GM19239 (cell line): ENCODE data around the gene IFNLR1.

Experiments used
- DNase-seq: peaks from one replicate; pipeline ENCODE4 v3.0.0; 2011; ENCODE audit warnings: low spot score; ENCODE audit not compliant: insufficient read length
- FAIRE-seq: peaks from 2 replicates; lab custom pipeline; 2011; peaks lifted over from hg19 to GRCh38; lab: Jason Lieb, UNC

The IFNLR1 gene

DNA sequence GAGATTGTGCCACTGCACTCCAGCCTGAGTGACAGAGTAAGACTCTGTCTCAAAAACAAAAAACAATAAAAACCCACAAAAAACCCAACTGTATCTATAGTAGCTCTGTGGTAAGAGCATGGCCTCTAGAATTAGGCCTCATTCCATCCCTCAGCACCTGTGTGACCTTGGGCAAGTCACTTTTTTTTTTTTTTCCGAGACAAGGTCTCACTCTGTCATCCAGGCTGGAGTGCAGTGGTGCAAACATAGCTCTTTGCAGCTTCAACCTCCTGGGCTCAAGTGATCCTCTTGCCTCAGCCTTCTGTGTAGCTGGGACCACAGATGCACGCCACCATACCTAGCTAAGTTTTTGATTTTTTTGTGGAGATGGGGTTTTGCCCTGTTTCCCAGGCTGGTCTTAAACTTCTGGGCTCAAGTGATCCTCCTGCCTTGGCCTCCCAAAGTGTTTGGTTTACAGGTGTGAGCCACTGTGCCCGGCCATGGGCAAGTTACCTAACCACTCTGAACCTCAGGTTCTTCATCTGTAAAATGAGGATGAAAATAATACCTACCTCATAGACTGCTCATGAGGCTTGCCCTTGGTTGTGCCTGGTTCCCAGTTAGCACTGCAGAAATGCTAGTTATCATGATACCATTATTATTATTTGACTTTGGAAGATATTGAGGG is 59.8 kb downstream of the IFNLR1 start:
- no peak for FAIRE-seq
- no peak for DNase-seq

DNA sequence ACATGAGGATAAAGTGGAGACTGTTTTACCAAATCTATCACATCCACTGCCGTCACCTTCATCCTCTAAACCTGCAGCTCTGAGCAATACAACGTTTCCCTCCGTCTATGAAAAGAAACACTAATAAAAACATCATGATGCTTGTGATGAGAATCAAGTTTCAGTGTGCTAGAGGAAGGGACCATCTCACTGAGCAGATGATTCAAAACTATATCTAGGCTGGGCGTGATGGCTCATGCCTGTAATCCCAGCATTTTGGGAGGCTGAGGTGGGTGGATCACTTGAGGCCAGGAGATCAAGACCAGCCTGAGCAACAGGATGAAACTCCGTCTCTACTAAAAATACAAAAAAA is 60.4 kb downstream of the IFNLR1 start:
- DNase-seq (no peak), FAIRE-seq (no peak)

DNA sequence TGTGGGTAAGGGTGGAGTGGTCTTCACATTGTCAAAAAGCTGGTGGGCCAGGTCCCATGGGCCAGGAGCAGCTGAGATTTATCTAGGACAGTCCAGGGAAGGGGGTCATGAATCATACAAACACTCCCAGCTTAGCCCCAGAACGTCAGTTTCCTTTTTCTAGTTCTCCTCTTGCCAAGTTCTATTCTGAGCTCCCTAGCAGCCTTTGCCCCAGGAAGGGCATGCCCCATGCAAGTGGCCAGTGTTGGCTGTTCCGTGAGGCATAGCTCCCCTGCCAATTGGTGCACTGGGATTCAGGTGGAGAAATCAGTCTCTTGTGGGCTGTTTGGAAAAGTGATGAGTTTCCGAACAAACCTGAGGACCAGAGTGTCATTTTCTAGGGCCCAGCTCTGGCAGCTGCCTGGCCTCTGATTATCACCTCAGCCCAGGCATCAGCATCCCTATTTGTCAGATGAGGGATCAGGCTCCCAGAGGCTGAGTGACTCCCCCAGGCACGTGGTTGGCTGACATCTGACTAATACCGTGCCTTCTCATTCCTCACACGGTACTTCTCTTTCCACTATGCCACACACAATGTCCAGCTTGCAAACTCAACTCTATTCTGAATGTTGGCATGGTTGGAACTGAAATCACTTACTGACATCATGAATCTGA is 60.9 kb downstream of the IFNLR1 start:
- DNase-seq: no peak
- no peak for FAIRE-seq

DNA sequence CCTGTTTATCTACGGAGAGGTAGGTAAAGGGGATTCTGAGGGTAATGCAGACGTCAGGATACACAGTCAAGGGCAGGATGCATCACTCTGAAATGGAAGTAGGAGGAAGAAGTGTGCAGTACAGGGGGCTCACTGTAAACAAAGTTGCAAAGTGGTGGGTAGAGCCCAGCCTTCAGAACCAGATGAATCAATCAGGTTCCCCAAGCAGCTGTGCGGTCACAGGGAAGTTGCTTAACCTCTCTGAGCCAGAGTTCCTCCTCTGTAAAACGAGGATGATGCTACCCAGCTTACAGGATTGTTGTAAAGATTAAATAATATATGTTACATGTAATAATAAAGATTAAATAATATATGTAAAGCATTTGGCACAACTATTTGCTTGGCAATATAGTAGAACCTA is 61.6 kb downstream of the IFNLR1 start:
- FAIRE-seq (no peak), DNase-seq (no peak)

DNA sequence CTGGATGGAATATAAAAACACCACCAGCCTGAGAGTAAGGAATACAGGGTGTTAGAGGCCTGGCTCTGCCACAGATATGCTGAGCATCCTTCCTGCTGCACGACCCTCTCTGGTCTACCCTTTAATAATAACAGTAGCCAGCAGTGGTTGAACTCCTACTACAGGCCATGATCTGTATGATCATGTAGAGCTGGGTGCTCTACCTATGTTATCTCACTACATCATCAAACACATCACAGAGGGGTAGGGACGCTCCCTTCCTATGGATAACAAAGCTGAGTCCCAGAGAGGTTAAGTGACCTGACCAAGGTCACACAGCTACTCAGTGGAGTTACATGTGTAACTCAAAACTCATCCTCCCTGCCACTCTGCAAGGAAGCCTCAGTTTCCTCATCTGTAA is 62.1 kb downstream of the IFNLR1 start:
- no peak for FAIRE-seq

DNA sequence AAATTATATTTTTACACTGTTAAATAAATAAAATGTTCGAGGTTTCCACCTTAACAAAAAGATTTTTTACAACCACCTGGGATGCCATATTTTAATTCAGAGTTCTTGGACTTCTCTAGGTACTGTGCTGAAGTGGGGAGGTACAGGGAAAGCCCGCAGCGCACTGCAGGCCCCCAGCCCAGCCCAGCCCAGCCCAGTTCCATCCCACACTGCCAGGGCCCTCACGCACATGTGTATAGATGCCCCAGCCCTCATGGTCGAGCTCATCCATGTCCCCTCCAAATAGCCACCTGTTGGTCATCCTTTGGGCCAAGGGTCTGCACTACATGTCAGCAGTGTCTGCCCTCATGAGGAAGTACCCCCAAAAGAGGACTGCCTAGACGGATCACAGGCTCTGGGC is 63.5 kb downstream of the IFNLR1 start:
- FAIRE-seq (no peak), DNase-seq (no peak)

More for the DNA sequence above, 62.1 kb downstream of the IFNLR1 start:
- no peak for DNase-seq

DNA sequence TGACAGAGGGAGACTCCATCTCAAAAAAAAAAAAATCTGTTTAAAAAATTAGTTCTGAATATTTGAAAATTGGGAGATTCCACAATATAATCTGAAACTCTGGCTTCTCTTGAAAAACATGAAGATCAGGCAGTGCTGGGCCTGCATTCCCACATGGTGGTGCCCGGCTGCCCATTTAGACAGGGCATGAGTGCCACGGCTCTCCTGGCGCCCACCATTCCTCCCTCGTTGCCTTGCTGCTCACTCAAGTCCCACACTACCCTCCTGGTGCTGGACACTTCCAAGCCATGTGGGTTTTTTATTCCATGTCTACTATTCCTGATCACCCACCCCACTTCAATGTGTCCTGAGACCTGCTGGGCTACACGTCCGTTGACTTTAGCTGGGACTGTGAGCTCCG is 64.3 kb downstream of the IFNLR1 start:
- DNase-seq (no peak), FAIRE-seq (no peak)

DNA sequence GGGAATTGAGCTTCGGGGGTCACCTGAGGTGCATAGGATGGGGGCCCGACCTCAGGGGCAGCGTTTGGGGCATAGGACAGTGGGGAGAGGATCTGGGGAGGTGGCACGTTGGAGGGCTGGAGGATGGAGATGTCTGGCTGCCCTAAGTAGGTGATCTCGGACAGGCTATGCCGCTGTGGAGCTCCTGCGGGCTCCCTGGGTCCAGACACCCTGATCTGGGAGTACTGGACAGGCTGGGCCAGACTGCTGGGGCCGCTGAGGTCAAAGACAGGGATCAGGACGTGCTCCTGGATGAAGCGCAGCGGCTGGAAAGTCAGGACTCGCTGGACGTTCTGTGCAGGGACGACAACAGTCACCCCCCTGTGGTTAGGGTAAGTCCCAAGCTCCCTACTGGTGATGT is 65.7 kb downstream of the IFNLR1 start:
- no peak for FAIRE-seq
- no peak for DNase-seq

DNA sequence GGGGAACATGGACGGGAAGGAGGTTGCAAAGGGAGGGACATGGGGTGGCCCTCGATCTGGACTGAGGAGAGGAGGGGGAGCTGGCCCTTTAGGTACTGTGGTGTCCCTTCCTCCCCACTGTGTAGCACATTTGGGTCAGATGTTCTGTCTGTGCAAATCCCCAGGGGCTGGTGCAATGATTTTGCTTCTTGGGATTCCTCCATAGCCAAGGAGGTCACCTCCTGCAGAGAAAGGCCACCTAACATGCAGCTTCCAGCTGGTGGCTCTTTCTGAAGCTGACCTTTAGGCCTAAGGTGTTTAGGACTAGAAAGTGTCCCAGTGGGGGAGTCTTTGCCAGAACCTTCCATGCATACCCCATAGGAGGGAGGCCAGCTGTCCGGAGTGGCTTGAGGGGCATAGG is 66.1 kb downstream of the IFNLR1 start:
- DNase-seq (no peak), FAIRE-seq (no peak)

DNA sequence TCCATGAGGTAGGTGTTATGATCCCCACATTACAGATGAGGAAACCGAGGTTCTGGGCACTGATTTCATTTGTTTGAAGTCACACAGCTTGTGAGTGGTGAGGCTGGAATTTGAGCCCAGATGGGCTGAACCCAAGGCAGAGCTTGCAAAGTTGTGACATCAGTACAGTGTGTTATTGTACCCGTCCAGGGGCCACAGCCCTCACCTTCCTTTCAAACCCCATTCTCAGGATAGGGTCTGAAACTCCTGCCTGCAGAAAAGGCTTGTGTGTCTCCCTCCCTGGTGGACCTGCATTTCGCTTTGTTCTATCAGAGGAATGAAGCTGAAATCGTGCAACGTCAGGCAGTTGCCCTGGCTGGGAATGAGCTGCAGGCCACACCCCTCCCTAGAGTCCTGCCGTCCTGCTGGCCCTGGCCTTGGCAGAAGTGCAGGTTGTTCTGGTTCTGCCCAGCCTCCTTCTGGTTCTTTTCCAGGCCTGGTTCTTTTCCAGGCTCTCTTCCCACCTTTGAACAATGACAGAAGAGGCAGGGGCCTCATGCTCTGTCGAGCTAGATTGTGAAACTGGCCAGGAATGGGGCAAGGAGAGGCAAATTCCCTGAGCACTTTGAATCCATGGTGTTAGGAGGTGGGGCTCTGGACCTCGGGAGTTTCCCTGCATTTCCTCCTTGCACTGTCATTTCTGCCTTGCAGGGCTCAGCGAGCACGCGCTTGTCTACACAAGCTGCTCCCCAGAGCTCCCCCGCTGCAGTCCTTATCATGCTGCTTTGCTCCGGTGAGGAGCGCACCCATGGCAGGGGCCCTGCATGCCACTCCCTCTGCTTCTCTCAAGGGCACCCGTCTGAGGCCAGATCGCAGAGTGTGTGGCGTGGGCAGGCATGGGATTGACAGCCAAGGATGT is 67.0 kb downstream of the IFNLR1 start:
- FAIRE-seq (no peak), DNase-seq (no peak)

DNA sequence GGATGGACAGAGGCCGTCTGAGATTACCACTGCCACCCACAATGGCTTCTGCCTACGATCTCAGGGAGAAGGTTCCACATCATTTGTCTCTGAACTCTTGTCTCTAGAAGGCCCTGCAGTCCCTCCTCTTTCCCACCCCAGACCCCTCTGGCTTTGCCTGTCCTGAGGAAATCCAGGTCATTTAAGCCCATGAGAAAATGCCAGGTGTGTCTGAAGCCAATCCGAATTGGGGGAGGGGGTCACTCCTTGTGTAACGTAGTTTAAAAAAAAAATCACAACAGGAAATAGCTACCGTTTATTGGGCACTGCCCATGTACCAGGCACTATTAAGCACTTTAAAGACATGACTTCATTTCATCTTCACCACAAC is 67.6 kb downstream of the IFNLR1 start:
- FAIRE-seq: no peak
- no peak for DNase-seq

DNA sequence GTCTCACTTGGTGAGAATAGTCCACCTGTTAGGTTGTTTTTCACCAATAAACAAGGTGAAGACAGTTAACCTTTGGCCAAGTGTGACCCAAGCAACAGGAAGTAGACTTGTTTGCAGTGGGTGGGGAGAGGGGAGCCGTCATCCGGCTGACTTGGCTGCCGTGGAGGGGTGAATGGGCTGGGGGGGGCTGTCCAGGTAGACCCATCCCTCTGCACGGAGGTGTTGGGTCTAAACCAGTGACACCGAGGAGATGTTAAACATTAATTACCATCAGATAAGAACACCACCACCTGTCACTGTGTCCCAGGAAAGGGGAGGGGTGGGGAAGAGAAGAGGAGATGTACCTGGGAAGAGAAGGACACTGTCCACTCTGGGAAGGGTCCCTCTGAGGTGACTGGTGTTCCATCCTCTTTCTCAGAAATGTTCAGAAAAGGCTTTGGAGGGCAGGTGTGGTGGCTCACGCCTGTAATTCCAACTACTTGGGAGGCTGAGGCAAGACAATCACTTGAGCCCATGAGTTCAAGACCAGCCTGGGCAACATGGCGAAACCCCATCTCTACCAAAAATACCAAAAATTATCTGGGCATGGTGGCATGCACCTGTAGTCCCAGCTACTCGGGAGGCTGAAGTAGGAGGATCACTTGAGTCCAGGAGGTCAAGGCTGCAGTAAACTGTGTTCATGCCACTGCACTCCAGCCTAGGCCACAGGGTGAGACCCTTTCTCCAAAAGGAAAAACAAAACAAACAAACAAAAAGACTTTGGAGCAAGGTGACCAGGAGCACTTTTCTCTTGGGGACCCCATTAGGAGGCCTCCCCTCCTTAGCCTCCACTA is 68.5 kb downstream of the IFNLR1 start:
- DNase-seq (no peak), FAIRE-seq (no peak)

DNA sequence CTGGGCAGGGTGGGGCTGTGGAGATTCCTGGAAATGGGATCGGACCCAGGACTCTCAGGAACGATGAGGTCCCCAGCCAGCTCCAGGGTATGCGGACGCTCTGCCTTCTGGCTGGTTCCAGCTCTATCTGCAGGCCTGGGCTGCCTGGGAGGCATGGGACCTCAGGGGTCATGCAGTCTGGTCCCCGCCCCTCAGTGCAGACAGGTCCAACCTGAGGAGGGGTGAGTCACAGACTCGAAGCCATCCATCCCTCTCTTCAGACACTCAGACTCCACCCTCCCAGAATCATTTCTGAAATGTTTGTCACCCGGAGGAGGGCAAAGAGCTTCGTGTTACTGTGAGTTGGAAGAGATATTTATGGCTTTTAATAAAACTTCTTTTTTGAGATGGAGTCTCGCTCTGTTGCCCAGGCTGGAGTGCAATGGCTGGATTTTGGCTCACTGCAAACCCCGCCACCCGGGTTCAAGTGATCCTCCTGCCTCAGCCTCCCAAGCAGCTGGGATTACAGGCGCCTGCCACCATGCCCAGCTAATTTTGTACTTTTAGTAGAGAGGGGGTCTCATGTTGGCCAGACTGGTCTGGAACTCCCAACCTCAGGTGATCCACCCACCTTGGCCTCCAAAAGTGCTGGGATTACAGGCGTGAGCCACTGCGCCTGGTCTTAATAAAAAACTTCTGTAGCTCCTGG is 69.2 kb downstream of the IFNLR1 start:
- FAIRE-seq: no peak

DNA sequence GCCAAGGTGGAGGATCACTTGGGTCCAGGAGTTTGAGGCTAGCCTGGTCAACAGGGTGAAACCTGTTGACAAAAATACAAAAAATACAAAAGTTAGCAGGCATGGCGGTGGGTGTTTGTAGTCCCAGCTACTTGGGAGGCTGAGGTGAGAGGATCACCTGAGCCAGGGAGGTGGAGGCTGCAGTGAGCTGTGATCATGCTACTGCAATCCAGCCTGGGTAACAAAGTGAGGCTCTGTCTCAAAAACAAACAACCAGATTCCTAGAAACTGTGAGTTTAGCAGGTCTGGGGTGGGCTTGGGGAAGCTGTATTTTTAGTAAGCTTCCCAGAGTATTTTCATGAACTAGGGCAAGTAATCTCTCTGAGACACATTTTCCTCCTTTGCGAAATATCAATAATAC is 70.0 kb downstream of the IFNLR1 start:
- no peak for DNase-seq
- no peak for FAIRE-seq

More for the DNA sequence above, 69.2 kb downstream of the IFNLR1 start:
- no peak for DNase-seq

DNA sequence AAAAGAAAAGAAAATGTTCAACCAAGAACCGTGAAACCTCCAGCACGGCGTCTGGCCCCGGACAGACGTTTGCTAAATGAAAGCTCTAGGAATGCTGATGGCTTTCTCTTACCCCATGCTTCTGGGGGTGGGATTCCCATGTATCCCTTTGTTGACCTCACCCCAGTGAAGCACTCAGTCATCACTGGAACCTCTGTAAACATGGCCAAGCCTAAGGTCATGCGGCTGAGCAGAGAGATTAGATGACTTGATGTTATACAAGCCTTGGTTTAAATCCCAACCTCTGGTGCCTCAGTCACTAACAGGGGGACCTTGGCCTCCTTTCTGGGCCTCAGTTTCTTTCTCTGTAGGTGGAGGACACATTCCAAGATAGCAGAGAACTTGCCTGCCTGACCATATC is 72.3 kb downstream of the IFNLR1 start:
- FAIRE-seq (no peak), DNase-seq (no peak)

DNA sequence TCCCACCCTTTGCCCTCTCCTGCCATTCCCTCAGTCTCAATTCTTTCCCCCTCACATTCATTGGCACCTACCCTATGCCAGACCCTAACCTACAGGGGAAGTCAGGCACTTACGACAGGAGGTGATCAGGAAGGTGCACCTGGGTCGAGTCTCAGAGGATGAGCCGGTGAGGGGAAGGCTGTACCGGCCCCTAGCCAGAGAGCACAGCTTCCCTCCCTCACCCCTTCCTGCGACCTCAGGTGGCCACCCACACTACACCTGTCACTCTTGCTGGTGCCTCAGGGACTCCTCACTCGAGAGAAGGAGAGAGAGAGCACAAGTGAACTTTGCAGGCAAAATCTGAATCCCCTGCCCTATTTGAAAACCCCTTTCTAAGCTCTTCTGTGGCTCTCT is 73.5 kb downstream of the IFNLR1 start:
- DNase-seq: no peak
- no peak for FAIRE-seq

DNA sequence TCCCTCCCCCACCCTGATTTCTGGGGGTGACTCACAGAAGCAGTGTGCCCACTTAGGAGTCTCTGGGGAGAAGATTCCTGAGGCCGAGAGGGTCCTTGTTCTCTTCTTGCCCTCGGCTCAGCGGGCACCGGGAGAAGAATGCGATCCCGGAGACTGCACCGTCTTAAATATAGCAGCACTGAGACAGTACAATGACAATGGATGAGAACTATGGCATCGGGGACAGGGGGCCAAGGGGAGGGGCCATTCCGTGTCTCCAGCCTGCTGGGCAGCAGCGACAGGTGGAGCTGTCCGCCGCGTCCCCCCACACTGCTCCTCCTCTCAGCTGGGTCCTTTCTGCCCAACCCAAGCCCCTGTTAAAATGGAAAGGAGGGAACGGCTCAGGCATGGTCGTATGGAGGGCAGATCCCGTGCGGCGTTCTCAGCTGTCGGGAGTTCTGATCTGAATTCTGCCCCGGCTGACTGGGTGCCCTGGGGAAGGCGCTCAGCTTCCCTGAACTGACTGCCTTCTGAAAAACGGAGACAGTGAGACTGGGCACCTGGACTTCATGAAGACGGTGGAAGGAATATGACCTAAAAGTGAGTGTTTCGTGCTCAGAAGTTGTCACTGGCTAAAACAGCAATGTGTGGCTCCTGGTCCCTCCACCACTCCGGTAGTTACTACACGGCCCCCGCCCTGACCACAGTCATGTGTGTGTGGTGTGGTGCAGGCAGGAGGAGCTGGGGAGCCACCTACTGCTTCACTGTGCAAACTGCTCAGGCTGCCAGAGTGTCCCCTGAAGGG is 74.9 kb downstream of the IFNLR1 start, which contains the start of gene MYOM3:
MYOM3 (minus strand) TSS at position 140 of the 784 bp plus-strand sequence. CDS start 3,499 bp downstream, outside the sequence.
- FAIRE-seq: no peak
- DNase-seq: peak; percentile 34

DNA sequence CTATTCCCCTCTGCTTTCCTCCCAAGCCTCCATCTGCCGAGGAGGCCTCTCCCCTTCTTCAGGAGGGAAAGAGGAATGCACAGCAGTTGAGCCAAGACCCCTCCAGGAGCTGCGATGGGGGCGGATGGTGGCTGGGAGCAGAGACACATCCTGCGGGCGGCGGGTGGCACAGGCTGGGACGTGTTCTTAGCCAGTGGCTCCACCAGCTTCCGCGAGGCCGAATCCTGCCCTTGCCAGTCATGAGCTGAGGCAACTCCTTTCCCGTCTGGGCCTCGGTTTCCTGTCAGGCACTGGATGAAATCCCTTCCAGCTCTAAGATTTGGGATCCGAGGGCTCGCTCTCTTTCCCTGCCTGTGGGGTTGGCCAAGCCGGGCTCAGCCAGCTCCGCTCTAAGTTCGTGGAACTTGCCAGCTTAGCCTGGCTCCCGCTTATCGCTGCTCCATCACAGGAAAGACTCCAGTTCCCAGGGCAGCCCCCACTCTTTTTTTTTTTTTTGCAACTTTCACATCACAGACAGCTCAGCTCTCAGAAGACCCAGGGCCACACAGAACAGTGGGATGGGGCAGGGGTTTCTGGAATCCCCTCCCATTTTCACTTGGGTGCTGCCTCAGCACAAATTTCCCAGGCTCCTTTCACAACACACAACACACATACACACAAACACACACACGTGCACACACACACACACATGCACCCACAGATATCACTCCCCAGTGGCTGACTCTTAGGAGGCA is 75.7 kb downstream of the IFNLR1 start:
- DNase-seq: no peak
- no peak for FAIRE-seq
